T1000 (cell line): ENCODE data around the gene HOGA1.
"Not testable (repeated sequence)": the region's sequence is repeated elsewhere in the genome, so short reads cannot be mapped to it uniquely, and the experiment has no call there.

Experiments
- DNase-seq: peaks from one replicate; lab custom pipeline; 2025; ENCODE audit warnings: mixed read lengths; lab: John Stamatoyannopoulos, UW

HOGA1 gene

DNA sequence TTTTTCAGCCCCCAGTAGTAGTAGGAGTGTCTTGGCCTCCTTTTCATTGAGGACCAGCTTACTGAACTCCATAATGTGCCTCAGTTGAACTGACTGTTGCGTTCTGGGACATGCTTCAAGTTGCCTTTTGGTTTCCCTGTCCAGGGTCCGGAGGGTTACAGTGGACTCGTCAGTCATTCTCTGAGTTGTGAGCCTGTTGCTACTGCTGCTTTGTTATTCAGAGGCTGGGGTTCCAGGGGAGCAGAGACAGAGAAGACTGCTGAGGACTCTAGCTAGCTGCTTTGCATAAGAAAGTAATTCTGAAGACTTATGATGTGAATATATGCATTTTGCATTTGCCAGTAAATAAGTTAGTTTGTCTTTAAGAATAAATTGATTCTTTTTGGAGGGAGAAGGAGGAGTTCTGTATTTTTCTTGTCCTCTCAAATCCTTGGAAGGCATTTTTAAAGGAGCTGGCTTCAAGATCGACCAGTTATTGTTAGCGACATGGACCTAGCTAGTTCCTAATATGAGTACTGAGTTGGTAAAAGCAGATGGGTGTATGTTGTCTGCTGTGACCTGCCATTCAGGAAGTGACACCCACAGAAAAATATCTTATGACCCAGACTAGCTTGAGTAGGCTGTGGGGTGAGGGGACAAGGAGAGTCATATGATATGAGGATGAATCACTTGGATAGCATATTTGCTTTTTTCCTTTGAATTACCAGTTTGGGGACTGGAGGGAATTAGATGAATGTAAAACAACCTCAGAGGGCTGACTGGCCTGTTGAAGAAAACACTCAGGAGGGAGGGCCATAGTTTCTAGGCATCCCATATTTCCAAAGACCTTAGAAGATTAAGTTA lies 64.6 kb downstream of the HOGA1 start:
- peak; percentile 55 for DNase-seq

DNA sequence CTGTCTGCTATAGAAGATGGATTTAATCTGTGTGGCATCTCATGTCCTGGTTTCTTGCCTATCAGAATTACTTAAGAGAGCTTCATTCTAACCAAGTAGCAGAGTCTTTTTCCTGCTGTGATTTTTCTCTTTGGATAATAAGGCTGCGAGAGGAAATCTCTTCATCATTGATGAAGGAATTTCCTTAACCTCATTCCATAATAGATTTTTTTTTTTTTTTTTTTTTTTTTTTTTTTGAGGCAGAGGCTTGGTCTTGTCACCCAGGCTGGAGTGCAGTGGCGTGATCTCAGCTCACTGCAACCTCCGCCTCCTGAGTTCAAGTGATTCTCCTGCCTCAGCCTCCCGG lies 65.2 kb downstream of the HOGA1 start:
- DNase-seq = not testable (repeated sequence)

- no peak for DNase-seq
These were observed 66.5 kb downstream of the HOGA1 start for GRCh38 chr10:97650726-97651125.

DNA sequence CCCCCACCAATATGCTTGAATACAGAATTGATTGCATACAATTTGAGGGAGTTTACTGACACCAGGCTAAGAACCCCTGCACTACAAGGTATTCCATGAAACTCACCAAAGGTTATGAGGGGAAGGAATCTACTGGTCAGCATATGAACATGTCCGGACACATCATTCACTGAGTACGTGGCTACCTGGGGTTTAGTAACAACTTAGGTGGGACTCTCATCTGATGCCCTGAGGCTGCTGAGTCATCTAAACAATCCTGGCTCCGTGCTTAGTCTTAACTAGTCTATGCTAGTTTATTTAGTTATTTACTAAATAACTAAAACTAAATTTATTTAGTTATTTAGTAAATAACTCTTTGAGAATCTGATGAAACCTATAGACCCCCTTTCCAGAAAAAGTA lies 67.6 kb downstream of the HOGA1 start:
- DNase-seq = no peak

DNA sequence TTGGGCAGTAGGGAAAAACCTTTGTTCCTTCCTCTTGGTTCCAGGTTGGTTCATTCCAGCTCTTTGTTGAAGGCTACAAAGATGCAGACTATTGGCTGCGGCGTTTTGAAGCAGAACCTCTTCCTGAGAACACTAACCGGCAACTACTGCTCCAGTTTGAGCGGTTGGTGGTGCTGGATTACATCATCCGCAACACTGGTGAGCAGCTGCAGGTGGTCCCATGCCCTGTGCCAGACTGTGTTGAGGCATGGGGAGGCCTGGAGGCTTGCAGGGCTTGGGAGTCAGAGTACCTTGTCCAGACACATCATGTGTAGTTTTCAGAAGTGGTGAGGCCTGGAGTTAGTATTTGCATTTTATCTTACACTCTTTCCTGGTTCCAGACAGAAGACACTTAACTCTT lies 72.6 kb downstream of the HOGA1 start:
- no peak for DNase-seq

DNA sequence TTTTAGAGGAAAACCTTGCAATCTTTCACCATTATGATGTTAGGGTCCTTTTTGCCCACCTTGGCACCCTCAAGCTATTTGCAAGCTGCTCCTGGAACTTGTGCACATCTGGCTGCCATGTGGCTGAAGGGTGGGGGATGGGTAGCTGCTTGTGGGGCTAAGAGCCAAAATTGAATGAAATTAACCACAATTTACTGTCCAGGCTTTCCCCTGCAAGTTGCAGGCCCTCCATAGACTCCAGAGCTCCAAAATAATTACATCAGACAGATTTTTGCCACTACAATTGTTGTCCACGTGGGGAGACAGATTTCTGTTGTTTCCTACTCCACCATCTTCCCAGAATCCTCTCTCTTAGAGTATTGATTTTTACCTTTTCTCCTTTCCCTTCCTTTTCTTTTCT lies 75.4 kb downstream of the HOGA1 start:
- DNase-seq = no peak
